Testis (tissue), 2 donors: ENCODE data around the gene APOA5.

Experiments used
- POLR2A ChIP-seq: fragments of 450-650 bp; IDR thresholded peaks from one replicate; pipeline ENCODE4 v1.6.1; 2017; ENCODE audit warnings: antibody characterized with exemption, mild to moderate bottlenecking, moderate library complexity
- TF ChIP-seq, protein P1 (sequence below), 3 experiments: fragments of 450-650 bp in 2 of 3; fragments of 200-600 bp in 1 of 3; sonication (generic) in 1 of 3; IDR thresholded peaks; one replicate each; pipeline ENCODE4 v1.5.1; 2016 to 2019; ENCODE audit warnings: antibody characterized with exemption in 3 of 3, mild to moderate bottlenecking in 2 of 3, moderate library complexity in 1 of 3

DNA sequence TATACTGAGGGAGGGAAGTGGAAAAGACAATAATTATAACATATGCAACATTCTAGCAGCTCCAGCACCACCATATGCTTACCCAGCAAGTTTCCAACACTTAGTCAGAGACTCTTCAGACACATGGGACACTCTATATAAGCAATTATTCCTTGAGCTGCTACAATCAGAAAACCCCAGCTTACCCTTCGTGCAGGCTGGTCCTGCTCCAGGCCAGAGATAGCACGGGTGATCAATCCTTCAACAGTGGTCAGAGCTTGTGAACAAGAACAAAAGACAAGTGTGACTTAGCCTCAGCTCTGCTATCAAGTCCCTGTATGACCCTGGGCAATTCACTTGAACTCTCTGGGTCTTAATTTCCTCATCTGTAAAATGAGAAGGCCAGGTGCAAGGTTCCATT lies 5.4 kb downstream of the APOA5 start:
- TF ChIP-seq, protein P1, sequence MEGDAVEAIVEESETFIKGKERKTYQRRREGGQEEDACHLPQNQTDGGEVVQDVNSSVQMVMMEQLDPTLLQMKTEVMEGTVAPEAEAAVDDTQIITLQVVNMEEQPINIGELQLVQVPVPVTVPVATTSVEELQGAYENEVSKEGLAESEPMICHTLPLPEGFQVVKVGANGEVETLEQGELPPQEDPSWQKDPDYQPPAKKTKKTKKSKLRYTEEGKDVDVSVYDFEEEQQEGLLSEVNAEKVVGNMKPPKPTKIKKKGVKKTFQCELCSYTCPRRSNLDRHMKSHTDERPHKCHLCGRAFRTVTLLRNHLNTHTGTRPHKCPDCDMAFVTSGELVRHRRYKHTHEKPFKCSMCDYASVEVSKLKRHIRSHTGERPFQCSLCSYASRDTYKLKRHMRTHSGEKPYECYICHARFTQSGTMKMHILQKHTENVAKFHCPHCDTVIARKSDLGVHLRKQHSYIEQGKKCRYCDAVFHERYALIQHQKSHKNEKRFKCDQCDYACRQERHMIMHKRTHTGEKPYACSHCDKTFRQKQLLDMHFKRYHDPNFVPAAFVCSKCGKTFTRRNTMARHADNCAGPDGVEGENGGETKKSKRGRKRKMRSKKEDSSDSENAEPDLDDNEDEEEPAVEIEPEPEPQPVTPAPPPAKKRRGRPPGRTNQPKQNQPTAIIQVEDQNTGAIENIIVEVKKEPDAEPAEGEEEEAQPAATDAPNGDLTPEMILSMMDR (IDR thresholded peaks at IDR 0.05), result no peak
- no peak for TF ChIP-seq POLR2A
